Keratinocyte (primary cell): ENCODE data around the gene RTN4IP1. TPM values are rescaled to one million over a fixed set of nuclear protein-coding genes. Genes with fewer than 3 reads are reported as not detected.

ENCODE experiments used
- DNase-seq: peaks from one replicate; pipeline ENCODE4 v3.0.0-alpha.2; 2011; ENCODE audit warnings: low read depth, missing footprints, low spot score
- FAIRE-seq: peaks from 2 replicates; lab custom pipeline; 2011; peaks lifted over from hg19 to GRCh38; lab: Jason Lieb, UNC
- H2AFZ ChIP-seq: 2 replicates; pipeline ENCODE4 v1.6.0; 2012; ENCODE audit warnings: low read length, control low read depth, inconsistent platforms; ENCODE audit not compliant: control insufficient read depth
- H3K27ac ChIP-seq: 2 replicates; pipeline ENCODE4 v1.5.1; 2011; ENCODE audit warnings: low read length; ENCODE audit not compliant: control insufficient read depth, insufficient read depth
- H3K27me3 ChIP-seq: 3 replicates; pipeline ENCODE4 v1.6.0; 2011; ENCODE audit warnings: low read length; ENCODE audit not compliant: control insufficient read depth, insufficient read depth; ENCODE audit errors: extremely low read depth
- H3K36me3 ChIP-seq, 2 experiments: 2 replicates in 1 of 2; 3 replicates in 1 of 2; pipeline ENCODE4 v1.5.1; 2011; ENCODE audit warnings: low read length in 2 of 2, mild to moderate bottlenecking in 1 of 2; ENCODE audit not compliant: control insufficient read depth in 2 of 2, insufficient read depth in 2 of 2; ENCODE audit errors: extremely low read depth in 1 of 2
- H3K4me1 ChIP-seq: 3 replicates; pipeline ENCODE4 v1.5.1; 2011; ENCODE audit warnings: low read length; ENCODE audit not compliant: control insufficient read depth, insufficient read depth; ENCODE audit errors: extremely low read depth
- H3K4me2 ChIP-seq: 3 replicates; pipeline ENCODE4 v1.6.0; 2011; ENCODE audit warnings: low read depth, low read length; ENCODE audit not compliant: control insufficient read depth, insufficient read depth; ENCODE audit errors: extremely low read depth
- H3K4me3 ChIP-seq, 3 experiments: fragments of 200-600 bp in 1 of 3; sonication (generic) in 1 of 3; 2 replicates in 2 of 3; 3 replicates in 1 of 3; pipeline ENCODE4 v1.5.1; 2011 to 2016; ENCODE audit warnings: low read length in 3 of 3, mild to moderate bottlenecking in 3 of 3, control low read depth in 2 of 3, inconsistent platforms in 1 of 3, low read depth in 1 of 3, mixed read lengths in 1 of 3, mixed run types in 1 of 3, moderate library complexity in 1 of 3; ENCODE audit not compliant: control insufficient read depth in 2 of 3, insufficient read depth in 2 of 3; ENCODE audit errors: extremely low read depth in 1 of 3
- H3K79me2 ChIP-seq: 2 replicates; pipeline ENCODE4 v1.6.0; 2012; ENCODE audit warnings: low read length; ENCODE audit not compliant: control insufficient read depth, insufficient read depth
- H3K9ac ChIP-seq: 3 replicates; pipeline ENCODE4 v1.6.0; 2011; ENCODE audit warnings: low read length; ENCODE audit not compliant: control insufficient read depth, insufficient read depth; ENCODE audit errors: extremely low read depth
- H3K9me1 ChIP-seq: 3 replicates; pipeline ENCODE4 v1.6.0; 2011; ENCODE audit warnings: low read length; ENCODE audit not compliant: control insufficient read depth, insufficient read depth; ENCODE audit errors: extremely low read depth
- H3K9me3 ChIP-seq: 2 replicates; pipeline ENCODE4 v1.5.1; 2012; ENCODE audit warnings: low read depth, low read length; ENCODE audit not compliant: control insufficient read depth
- H4K20me1 ChIP-seq: 3 replicates; pipeline ENCODE4 v1.6.0; 2011; ENCODE audit warnings: low read length; ENCODE audit not compliant: control insufficient read depth, insufficient read depth; ENCODE audit errors: extremely low read depth
- CTCF ChIP-seq, 3 experiments: IDR thresholded peaks in 1 of 3; conservative IDR thresholded peaks in 1 of 3; optimal IDR thresholded peaks in 1 of 3; 2 replicates in 2 of 3; 3 replicates in 1 of 3; pipeline versions ENCODE3 to v1.5.1; 2011; ENCODE audit warnings: low read length in 3 of 3, mild to moderate bottlenecking in 3 of 3, moderate library complexity in 2 of 3, control low read depth in 1 of 3, inconsistent platforms in 1 of 3; ENCODE audit not compliant: insufficient read depth in 2 of 3; ENCODE audit errors: extremely low read depth in 1 of 3
- EZH2 ChIP-seq: IDR thresholded peaks from one replicate; pipeline ENCODE4 v1.6.1; 2012; ENCODE audit warnings: inconsistent platforms, mild to moderate bottlenecking, low read length, moderate library complexity
- dilution Hi-C: fragments of 300-500 bp; cut with MboI; formaldehyde crosslinking; loops from one replicate; pipeline ENCODE4 v1.7.0; 2020; ENCODE audit warnings: low sequenced_read_pairs; ENCODE audit not compliant: extremely low pct_ligation_motif_present
- polyA plus RNA-seq, 5 experiments: library from polyadenylated mRNA; depleted of rRNA in 3 of 5; stranded (reverse) in 3 of 5; stranded (forward) in 1 of 5; unstranded in 1 of 5; fragments of >200 nt; gene quantifications; 1 replicate in 1 of 5; 2 replicates in 3 of 5; 3 replicates in 1 of 5; pipeline versions ENCODE4 v1.2.1 to v1.2.3, GENCODE V29; 2011 to 2012; ENCODE audit warnings: missing spikeins in 2 of 5, low read depth in 1 of 5, low replicate concordance in 1 of 5

Gene RTN4IP1
- polyA plus RNA-seq, 1 donor (not counting 4 experiments of a cell fraction or from before 2014, with no cell fraction given) = 8.0 TPM

GRCh38 chr6:106670236-106670635 is 40.9 kb upstream of the RTN4IP1 start:
- DNase-seq (no peak), FAIRE-seq (no peak)
- no peaks in the 10 kb centered on the region for H3K4me1 ChIP-seq
- H3K9me1 ChIP-seq = no peaks in the 10 kb centered on the region
- H3K27me3 ChIP-seq = no peaks in the 10 kb centered on the region
- no peak overlapping the region for H3K4me3 ChIP-seq
- no peaks in the 10 kb centered on the region for H3K9me3 ChIP-seq
- no peak overlapping the region for H3K27ac ChIP-seq
- no peaks in the 10 kb centered on the region for H4K20me1 ChIP-seq
- TF ChIP-seq CTCF (optimal IDR thresholded peaks at IDR 0.05 in 1 of 3, IDR thresholded peaks at IDR 0.05 in 1 of 3, conservative IDR thresholded peaks at IDR 0.05 in 1 of 3; ENCODE audit: extremely low read depth in 1 of 3, insufficient read depth in 2 of 3, low read length in 3 of 3) (no peak), EZH2 (no peak)
- no peak overlapping the region for H3K4me2 ChIP-seq
- no peak overlapping the region for H3K9ac ChIP-seq
- no peak overlapping the region for H2AFZ ChIP-seq
- H3K79me2 ChIP-seq = no peaks in the 10 kb centered on the region
- dilution Hi-C loops = no loop called here
- no peaks in the 10 kb centered on the region for H3K36me3 ChIP-seq

GRCh38 chr6:106667022-106667402 is 37.7 kb upstream of the RTN4IP1 start:
- no peaks in the 10 kb centered on the region for H3K9me3 ChIP-seq
- H3K79me2 ChIP-seq = no peaks in the 10 kb centered on the region
- no peaks in the 10 kb centered on the region for H3K9me1 ChIP-seq
- H3K9ac ChIP-seq = no peak overlapping the region
- no peaks in the 10 kb centered on the region for H3K4me1 ChIP-seq
- H4K20me1 ChIP-seq = no peaks in the 10 kb centered on the region
- H3K27me3 ChIP-seq = no peaks in the 10 kb centered on the region
- DNase-seq (no peak), FAIRE-seq (no peak)
- dilution Hi-C loops = no loop called here
- H3K36me3 ChIP-seq = peaks cover 0 to 2% of the 10 kb centered on the region in 2 experiments
- H3K27ac ChIP-seq = no peak overlapping the region
- H2AFZ ChIP-seq = no peak overlapping the region
- H3K4me2 ChIP-seq = no peak overlapping the region
- no peak overlapping the region for H3K4me3 ChIP-seq
- no peak for TF ChIP-seq CTCF (optimal IDR thresholded peaks at IDR 0.05 in 1 of 3, IDR thresholded peaks at IDR 0.05 in 1 of 3, conservative IDR thresholded peaks at IDR 0.05 in 1 of 3; ENCODE audit: extremely low read depth in 1 of 3, insufficient read depth in 2 of 3, low read length in 3 of 3)
- TF ChIP-seq EZH2 = no peak
